GM04504 (cell line): Measurements from ENCODE around the gene CCNA2.

Source experiments
- DNase-seq: peaks from one replicate; pipeline ENCODE4 v3.0.0-alpha.2; 2012; ENCODE audit warnings: low read depth

Gene CCNA2

GRCh38 chr4:121801715-121802075, 22.0 kb downstream of the CCNA2 start:
- DNase-seq, result no peak

- DNase-seq, result peak; percentile 88
These were observed 22.5 kb downstream of the CCNA2 start, which contains the start of gene EXOSC9 for GRCh38 chr4:121800961-121801714. Gene EXOSC9 (plus strand): TSS chr4:121801323. CDS start chr4:121801425, 102 bp downstream.

DNA sequence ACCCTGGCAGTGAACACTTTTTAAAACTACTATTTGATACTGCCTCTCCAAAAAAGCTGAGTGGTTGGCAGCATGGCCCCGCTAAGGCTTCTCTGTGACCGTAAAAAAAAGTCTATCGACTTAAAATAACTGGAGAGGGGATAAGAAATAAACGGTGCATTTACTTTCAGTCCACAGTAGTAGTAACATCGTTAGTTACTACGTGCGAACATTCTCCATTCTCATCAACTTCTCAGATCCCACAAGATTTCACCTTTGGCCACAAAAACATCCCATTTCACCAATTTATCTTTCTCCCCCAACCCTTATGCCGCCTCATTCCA, 23.1 kb downstream of the CCNA2 start:
- no peak for DNase-seq

DNA sequence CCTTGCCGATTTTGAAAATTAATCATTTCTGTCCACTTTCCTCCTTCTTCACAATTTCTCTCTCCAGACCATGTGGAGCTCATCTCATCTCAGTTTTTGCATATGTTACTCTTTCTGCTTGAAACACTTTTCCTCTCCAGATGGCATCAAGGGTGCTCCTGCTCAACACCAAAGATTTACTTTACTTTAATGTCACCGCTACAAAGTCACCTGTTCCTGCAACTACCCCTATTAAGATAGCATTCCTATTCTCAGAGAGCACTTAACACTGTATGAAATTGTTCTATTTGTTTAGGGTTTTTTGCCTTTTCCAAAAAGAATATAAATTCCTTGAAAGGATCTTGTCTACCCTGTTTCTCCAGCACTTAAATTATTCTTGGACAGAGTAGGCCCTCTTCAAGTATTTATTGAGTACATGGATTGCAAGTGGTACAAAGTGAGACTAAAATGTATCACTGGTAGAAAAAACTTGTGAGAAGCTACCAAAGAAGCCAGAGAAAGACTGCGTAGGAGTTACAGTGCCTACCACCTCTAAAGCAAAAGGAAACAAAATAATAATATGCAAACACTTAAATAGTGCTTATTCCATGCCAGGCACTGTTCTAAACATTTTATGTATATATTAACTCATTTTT, 23.7 kb downstream of the CCNA2 start:
- no peak for DNase-seq

GRCh38 chr4:121799208-121799823, 24.4 kb downstream of the CCNA2 start:
- DNase-seq, result no peak

GRCh38 chr4:121796283-121796682, 27.4 kb downstream of the CCNA2 start:
- no peak for DNase-seq

DNA sequence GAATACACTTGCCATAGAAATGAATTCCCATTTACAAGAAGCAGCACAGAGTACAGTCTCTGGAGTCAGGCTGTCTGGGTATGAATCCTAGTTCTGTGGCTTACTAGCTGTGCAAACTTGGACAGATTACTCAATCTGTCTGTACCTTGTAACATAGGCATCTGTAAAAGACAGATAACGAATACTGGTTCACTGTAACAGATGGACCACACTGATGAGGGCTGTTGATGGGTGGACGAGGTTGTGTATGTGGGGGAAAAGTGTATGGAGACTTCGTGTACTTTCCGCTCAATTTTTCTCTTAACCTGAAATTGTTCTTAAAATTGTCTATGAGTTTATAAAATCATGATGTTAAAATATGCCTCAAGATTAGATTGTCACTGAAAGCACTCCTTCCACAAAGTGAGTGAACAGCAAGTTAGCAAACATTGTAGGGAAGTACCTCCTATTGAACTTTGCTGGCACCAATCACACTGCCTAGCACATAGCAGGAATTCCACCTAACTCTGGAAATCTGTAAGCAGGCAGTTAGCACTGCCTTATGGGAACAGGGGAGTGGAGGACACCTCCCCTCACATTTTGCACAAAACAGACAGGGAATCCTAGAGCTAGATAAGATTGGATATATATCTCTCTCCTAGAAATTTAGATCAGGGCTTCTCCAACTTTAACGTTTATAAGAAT, 29.0 kb downstream of the CCNA2 start:
- DNase-seq, result no peak

GRCh38 chr4:121792966-121793365, 30.7 kb downstream of the CCNA2 start:
- no peak for DNase-seq

- peak; percentile 62 for DNase-seq
These were observed 32.2 kb downstream of the CCNA2 start for GRCh38 chr4:121791481-121791880.

DNA sequence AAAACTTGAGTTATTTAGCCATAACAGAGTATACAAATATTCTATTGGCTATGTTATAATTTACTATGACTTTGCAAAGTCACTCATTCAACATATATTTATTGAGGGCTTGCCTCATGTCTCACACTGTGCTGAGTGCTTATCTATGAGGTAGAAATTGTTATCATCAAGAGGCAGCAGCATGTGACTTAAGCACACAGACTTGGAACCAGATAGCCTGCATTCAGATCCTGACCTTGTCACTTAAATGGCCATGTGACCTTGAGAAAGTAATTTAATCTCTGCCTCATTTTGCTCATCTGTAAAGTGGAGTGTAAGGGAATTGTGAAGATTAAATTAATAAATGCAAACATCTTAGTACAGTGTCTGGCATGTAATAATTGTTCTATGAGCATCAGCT, 32.7 kb downstream of the CCNA2 start:
- no peak for DNase-seq

- DNase-seq, result peak; percentile 65
These were observed 33.5 kb downstream of the CCNA2 start for GRCh38 chr4:121789960-121790829.

- no peak for DNase-seq
These were observed 34.2 kb downstream of the CCNA2 start for GRCh38 chr4:121789455-121789854.

DNA sequence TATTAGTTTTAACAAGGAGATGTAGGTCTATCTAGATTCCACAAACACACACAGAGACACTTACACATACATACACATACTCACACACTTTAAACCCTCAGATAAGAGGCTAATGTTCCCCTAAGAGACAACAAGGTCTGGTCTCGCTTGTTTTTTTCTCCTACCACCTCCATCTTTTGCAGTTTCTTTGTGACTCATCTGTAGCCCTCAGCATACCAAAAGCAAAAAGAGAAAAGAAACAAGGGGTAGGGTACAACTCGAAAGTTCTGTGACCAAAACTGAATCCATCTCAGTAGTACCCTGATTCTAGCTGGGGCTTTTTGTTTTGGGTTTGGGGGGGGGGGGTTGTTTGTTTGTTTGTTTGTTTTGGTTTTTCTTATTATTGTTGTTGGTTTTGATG, 34.8 kb downstream of the CCNA2 start:
- no peak for DNase-seq

DNA sequence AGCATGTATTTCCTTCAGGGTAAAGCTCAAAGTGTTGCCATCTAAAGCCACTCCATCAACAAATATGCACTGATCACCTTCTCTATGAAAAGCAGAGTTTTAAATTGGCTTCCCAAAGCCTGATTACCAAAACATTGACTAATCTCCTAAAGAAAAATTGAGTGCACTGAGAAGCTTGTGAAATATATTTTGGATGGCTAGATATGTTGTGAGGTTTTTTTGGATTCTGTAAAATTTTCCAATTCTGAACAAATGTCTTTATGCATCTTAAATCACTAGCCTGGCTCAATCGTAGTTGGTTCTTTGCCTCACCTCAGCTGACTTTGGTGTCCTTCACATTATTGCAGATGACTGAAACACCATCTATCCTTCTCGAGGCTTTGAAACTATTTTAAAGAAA, 37.5 kb downstream of the CCNA2 start:
- DNase-seq, result no peak

- no peak for DNase-seq
These were observed 38.2 kb downstream of the CCNA2 start for GRCh38 chr4:121785479-121785878.

- peak; percentile 87 for DNase-seq
These were observed 38.7 kb downstream of the CCNA2 start for GRCh38 chr4:121784975-121785374.

- no peak for DNase-seq
These were observed 39.3 kb downstream of the CCNA2 start for GRCh38 chr4:121784401-121784800.

DNA sequence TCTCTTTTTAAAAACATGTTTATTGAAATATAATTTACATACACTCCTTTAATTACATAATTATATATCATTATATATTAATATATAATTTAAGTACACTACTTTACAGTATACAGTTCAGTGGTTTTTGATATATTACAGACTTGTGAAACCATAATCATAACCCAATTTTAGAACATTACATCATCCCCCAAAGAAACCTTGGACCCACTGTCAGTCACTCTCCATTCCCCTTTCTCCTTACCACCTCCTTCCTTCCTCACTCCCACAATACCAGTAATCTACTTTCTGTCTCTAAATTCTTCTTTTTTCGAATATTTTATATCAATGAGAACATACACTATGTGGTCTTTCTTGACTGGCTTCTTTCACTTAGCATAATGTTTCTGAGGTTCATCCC, 40.5 kb downstream of the CCNA2 start:
- DNase-seq, result no peak

DNA sequence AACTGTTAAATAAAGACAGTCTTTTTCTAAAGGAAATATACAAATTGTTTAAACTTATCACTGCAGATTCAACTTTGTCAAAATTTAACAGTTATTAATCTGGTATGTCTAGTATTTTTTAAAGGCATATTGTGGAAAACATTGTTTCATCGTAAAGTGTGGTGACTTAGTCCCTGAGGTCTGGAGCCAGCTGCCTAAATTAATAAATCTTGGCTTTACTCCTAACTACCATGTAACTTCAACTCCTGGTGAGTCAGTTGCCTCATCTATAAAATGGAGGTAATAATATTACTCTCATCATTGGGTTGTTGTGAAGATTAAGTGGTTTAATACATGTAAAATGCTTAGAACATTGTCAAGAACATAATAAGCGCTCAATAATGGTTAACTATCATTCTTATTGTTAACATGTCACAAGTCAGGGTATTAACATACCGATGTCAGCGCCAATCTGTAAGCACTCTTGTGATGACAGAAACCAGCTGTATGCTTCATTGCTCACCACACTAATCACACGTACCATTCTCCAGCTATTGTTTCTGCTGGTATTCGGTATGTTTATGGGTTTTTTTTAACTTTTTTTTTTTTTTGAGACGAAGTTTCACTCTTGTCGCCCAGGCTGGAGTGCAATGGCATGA, 44.6 kb downstream of the CCNA2 start:
- no peak for DNase-seq

- DNase-seq, result no peak
These were observed 46.1 kb downstream of the CCNA2 start for GRCh38 chr4:121777625-121778024.

DNA sequence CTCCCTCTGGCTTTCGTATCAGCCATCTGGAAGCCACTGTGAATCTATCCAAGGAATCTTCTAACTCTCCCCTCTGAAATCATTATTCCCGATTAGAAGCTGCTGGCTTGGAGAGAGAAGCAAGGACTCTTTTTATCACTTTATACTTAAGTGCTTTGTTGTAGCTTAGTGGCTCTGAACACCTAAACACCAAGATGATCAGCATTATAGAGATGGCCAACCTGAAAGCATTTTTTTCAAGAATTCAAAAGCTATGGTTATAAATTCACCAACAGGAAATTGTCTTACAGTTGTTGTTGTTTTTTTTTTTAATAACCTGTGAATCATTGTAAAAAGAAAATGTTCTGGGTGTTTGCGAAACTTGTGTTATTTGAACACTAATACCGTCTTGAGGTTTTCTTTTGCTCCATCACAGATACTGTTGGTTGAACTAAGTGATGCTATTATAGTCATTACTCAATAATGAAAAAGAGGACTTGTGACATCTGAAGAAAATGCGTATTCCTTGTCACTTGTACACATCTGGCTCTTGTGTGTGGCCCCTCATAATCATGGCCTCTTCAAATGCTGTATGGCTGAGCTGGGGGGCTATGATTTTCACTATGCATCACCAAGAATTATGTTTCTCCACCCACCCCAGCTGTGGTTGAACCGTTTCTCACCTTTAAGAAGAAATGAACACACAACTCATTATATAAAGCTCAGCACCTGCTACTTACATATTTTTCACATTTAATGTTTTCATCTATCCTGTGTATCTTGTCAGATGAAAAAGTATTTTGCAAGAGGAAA, 46.9 kb downstream of the CCNA2 start:
- DNase-seq, result no peak
